ENCODE data around the gene ARID1B.

Gene ARID1B

DNA sequence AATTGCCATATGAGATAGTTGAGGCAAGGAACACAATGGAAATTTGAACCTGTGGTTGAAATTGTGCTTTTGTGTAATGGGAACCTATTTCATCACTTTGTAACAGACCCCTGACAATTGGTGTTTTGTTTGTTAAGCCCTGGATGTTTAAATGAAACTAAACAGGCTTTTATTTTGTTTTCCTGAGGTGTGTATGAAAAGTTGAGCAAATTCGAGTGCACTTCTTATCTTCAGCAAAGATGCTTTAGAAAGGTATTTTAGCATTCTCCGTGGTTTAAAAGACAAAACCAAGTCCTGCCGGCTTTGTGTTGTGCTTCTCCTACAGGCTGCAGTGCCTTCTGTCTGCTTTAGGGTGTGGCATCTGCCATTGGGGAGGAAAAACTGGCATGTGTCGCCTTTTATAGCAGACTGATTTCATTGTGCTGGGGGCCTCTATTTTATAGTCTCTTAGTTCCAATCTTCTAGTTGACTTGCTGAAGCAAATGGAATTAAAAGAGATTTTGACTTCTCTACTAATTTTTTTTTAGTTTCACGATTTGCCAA lies 2.2 kb upstream of the ARID1B start:
- DNase-seq = no peak

DNA sequence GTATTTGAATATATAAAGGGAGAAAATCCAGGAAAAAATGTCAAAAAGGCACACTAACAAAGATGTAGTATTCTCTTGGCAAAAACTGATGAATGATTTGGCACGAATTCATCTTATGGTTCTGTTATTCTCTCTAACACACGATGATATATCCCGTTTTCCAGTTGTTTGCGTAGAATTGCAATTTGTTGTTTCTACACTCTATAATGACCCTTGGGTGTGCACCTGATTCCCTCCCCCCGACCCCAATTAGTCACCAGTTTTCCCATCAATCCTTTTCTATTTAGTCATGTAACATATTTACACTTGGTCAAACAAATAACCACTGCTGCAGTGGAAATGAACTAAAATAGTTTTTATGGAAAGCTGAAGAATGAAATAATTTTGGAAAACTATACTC lies 1.5 kb upstream of the ARID1B start:
- no peak for DNase-seq

DNA sequence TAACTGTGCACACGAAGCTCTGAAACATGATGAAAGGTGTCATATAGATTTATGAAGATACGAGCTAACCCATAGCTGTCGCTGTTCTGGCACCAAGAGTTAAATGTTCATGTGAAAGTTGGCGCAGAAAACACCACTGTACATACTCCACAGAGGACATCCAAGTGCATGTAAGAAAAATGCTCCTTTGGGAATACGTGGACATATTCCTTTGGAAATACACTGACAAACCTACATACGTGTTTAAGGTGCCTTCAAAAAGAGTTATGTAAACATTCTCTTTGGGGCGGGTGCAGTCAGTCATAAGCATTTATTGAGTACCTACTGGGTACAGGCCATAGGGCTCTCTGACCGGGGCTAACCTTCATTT lies 723 bp upstream of the ARID1B start:
- DNase-seq = no peak

DNA sequence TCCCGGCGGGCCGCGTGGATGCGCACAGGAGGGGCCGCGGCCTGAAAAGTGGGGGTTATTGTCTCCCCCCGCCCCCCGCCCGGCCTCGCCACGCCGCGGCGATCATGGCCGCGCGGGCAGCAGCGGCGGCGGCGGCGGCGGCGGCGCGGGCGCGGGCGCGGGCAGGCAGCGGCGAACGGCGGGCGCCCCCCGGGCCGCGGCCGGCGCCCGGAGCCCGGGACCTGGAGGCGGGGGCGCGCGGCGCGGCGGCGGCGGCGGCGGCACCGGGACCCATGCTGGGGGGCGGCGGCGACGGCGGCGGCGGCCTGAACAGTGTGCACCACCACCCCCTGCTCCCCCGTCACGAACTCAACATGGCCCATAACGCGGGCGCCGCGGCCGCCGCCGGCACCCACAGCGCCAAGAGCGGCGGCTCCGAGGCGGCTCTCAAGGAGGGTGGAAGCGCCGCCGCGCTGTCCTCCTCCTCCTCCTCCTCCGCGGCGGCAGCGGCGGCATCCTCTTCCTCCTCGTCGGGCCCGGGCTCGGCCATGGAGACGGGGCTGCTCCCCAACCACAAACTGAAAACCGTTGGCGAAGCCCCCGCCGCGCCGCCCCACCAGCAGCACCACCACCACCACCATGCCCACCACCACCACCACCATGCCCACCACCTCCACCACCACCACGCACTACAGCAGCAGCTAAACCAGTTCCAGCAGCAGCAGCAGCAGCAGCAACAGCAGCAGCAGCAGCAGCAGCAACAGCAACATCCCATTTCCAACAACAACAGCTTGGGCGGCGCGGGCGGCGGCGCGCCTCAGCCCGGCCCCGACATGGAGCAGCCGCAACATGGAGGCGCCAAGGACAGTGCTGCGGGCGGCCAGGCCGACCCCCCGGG lies 637 bp downstream of the ARID1B start:
- no peak for DNase-seq

DNA sequence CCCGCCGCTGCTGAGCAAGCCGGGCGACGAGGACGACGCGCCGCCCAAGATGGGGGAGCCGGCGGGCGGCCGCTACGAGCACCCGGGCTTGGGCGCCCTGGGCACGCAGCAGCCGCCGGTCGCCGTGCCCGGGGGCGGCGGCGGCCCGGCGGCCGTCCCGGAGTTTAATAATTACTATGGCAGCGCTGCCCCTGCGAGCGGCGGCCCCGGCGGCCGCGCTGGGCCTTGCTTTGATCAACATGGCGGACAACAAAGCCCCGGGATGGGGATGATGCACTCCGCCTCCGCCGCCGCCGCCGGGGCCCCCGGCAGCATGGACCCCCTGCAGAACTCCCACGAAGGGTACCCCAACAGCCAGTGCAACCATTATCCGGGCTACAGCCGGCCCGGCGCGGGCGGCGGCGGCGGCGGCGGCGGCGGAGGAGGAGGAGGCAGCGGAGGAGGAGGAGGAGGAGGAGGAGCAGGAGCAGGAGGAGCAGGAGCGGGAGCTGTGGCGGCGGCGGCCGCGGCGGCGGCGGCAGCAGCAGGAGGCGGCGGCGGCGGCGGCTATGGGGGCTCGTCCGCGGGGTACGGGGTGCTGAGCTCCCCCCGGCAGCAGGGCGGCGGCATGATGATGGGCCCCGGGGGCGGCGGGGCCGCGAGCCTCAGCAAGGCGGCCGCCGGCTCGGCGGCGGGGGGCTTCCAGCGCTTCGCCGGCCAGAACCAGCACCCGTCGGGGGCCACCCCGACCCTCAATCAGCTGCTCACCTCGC lies 1.5 kb downstream of the ARID1B start:
- DNase-seq = no peak

GRCh38 chr6:156779206-156780094 lies 2.3 kb downstream of the ARID1B start:
- DNase-seq = no peak

- DNase-seq = no peak
Measured at GRCh38 chr6:156780102-156780641, 3.0 kb downstream of the ARID1B start.

DNA sequence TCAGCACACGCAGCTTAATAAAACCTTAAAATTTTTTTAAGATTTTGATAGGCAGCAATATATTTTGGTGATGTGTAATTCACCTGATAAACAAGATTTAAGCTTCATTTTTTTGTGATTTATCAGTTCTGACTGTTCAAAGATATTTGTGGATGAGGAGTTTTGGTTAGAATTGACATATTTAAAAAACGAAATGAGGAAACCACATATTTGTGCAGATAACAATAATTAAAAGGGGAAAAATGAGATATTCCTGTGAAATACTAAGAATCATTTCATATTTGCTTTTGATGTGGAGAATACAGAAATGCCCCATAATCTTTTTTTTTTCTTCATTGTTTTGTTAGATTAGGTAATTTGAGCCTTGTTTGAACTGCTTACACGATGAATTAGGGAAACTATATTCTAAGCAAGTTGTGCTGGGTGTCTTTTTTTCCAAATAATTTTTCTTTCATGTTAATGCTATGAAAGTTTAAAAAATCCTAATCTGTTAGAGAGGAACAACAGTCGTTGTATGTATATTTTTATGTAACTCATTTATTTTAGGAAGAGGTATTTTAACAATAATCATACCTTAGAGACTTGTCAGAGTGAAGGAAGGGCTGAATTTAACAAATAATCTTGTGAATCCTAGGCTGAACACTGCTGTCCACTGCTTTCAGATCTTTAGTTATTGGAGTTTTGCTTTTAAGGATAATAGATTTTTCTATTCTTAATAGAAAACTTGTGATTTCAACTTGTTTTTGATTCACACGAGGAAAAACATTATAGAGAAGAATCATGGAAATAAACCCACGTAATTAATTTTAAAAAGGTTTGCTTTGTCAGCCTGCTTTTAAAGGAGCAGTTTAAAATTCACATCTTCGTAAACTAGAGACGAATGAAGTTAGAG lies 4.0 kb downstream of the ARID1B start:
- no peak for DNase-seq

GRCh38 chr6:156781861-156782631 lies 4.9 kb downstream of the ARID1B start:
- no peak for DNase-seq

DNA sequence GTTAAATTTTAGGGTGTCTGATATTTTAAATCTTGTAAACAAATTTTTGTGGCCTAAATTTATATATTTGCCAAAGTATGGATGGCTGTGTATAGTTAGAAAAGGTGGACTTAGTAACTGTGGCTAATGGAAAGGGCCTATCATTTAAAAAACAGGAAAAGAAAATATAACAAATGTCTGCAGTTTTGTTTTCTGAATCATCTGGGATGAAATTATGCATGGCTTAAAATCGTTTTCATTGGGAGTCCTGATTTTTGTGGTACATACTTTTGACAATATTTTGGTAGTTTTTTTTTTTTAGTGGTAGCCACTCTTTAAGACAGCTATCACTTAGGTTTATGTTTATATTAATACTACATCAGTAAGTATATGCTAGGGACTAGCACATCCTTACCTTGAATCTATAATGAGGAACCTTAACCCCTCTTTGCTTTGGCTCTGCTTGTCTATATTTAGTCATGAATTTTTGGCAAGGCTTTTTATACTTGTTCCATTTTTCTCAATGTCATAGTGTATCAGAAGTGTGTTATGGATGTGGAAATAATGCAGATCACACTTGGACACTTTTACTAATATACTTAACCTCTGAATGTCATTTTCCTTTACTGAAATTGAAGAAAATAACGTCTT lies 5.6 kb downstream of the ARID1B start:
- DNase-seq = no peak

- DNase-seq = no peak
Measured at GRCh38 chr6:156783958-156784357, 6.8 kb downstream of the ARID1B start.

GRCh38 chr6:156786652-156787051 lies 9.5 kb downstream of the ARID1B start:
- no peak for DNase-seq

- no peak for DNase-seq
Measured at GRCh38 chr6:156787569-156788492, 10.7 kb downstream of the ARID1B start.

- no peak for DNase-seq
Measured at GRCh38 chr6:156789081-156789943, 12.1 kb downstream of the ARID1B start.

- no peak for DNase-seq
Measured at GRCh38 chr6:156790711-156791319, 13.6 kb downstream of the ARID1B start.

GRCh38 chr6:156791320-156791850 lies 14.2 kb downstream of the ARID1B start:
- no peak for DNase-seq

DNA sequence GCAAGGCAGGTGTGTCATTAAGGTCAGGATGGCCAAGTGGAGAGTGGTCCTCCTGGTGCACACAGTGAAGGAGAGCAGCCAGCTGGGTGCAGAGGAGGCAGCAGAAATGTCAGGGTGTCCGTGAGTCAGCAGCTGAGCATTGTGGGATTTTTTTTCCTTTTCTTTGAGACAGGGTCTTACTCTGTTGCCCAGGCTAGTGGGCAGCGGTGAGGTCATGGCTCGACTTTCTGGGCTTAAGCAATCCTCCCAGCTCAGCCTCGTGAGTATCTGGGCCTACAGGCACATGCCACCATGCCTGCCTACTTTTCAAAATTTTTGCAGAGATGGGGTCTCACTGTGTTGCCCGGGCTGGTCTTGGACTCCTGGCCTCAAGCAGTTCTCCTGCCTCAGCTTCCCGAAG lies 16.0 kb downstream of the ARID1B start:
- DNase-seq = no peak
